Type B pancreatic cell (in vitro differentiated cells): ENCODE data around the gene SRPK2. TPM values are rescaled to one million over a fixed set of nuclear protein-coding genes. Genes with fewer than 3 reads are reported as not detected.
"Not testable (repeated sequence)": the region's sequence is repeated elsewhere in the genome, so short reads cannot be mapped to it uniquely, and the experiment has no call there.

Source experiments
- DNase-seq: peaks from one replicate; pipeline ENCODE4 v3.0.0; 2021; ENCODE audit warnings: mixed read lengths; ENCODE audit not compliant: unreplicated experiment; ENCODE audit errors: extremely low spot score
- H3K27ac Mint-ChIP-seq: 2 replicates; pipeline ENCODE4 v1.8.0; 2021; ENCODE audit warnings: mild to moderate bottlenecking, mixed read lengths
- H3K27me3 Mint-ChIP-seq: 2 replicates; pipeline ENCODE4 v1.8.0; 2021; ENCODE audit warnings: mixed read lengths
- H3K36me3 Mint-ChIP-seq: 2 replicates; pipeline ENCODE4 v1.8.0; 2021; ENCODE audit warnings: mixed read lengths
- H3K4me1 Mint-ChIP-seq: one replicate; pipeline ENCODE4 v1.8.0; 2021; ENCODE audit warnings: mixed read lengths; ENCODE audit not compliant: unreplicated experiment
- H3K4me3 Mint-ChIP-seq: 2 replicates; pipeline ENCODE4 v1.8.0; 2021; ENCODE audit warnings: mild to moderate bottlenecking, mixed read lengths
- H3K9me3 Mint-ChIP-seq: 2 replicates; pipeline ENCODE4 v1.8.0; 2021; ENCODE audit warnings: mixed read lengths
- CTCF ChIP-seq: fragments of 200-600 bp; sonication (generic); conservative IDR thresholded peaks from 2 replicates; pipeline ENCODE4 v1.5.0; 2021; ENCODE audit warnings: antibody characterized with exemption, mild to moderate bottlenecking
- total RNA-seq: library from RNA; stranded (reverse); gene quantifications from 2 replicates; pipeline ENCODE4 v1.2.1, GENCODE V29; 2021; ENCODE audit warnings: low replicate concordance

The SRPK2 gene
- total RNA-seq, 1 donor from 2014 or later, result 36.0 TPM

DNA sequence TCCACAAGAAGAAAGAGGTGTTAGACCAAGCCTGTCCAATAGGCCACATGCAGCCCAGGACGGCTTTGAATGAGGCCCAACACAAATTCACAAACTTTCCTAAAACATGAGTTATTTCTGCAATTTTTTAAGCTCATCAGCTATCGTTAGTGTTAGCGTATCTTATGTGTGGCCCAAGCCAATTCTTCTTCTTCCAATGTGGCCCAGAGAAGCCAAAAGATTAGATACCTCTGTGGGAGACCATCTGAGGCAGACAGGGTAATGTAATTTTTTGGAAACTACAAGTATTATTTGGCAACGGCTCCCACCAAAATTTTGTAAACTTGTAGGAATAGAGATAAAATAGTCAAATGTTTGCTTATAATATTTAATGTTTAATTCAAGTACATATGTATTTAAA is 153.8 kb downstream of the SRPK2 start:
- Mint-ChIP-seq H3K27me3 (no peaks in the 10 kb centered on the region), H3K9me3 (no peaks in the 10 kb centered on the region), H3K4me1 (no peaks in the 10 kb centered on the region), H3K36me3 (peaks cover 4% of the 10 kb centered on the region), H3K4me3 (no peak overlapping the region), H3K27ac (no peak overlapping the region)
- DNase-seq, result no peak
- TF ChIP-seq CTCF, result no peak

DNA sequence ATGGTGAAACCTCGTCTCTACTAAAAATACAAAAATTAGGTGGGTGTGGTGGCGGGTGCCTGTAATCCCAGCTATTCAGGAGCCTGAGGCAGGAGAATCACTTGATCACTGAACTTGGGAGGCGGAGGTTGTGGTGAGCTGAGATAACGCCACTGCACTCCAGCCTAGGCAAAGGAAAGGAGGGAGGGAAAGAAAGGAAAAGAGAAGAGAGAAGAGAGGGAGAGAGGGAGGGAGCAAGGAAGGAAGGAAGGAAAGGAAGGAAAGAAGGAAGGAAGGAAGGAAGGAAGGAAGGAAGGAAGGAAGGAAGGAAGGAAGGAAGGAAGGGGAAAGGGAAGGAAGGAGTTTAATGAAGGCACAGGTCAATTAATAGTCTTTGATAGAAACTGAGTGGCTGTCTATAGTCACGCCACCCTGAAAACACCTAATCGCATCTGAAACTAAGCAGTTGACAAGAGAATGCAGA is 155.9 kb downstream of the SRPK2 start:
- not testable (repeated sequence) for H3K4me1 Mint-ChIP-seq, H3K27ac Mint-ChIP-seq, DNase-seq, H3K4me3 Mint-ChIP-seq, H3K36me3 Mint-ChIP-seq, H3K27me3 Mint-ChIP-seq, H3K9me3 Mint-ChIP-seq

GRCh38 chr7:105230486-105230885 is 158.2 kb downstream of the SRPK2 start:
- no peak for TF ChIP-seq CTCF
- Mint-ChIP-seq H3K27ac (no peak overlapping the region), H3K36me3 (peaks cover 12% of the 10 kb centered on the region), H3K9me3 (peaks cover 5% of the 10 kb centered on the region), H3K27me3 (no peaks in the 10 kb centered on the region), H3K4me1 (peaks cover 5% of the 10 kb centered on the region), H3K4me3 (no peak overlapping the region)
- DNase-seq, result no peak

DNA sequence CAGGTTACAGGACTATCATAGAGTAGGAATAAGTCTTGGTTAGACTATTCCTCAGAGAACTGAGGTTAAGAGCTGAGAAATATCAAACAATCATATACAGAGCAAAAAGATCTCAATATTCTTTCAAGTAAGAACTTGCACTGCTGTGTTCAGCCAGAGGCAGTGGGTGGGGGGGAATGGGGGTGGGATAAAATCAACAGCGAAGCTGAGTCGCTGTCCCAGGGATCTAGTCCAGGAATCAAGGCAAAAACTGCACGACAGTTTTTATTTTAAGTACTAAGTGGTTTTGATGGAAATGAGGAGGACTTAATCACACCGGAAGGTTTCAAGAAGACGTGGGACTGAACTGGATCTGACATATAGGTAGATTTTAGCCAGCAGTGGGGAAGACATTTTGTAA is 159.1 kb downstream of the SRPK2 start:
- H3K9me3 Mint-ChIP-seq, result peaks cover 5% of the 10 kb centered on the region
- no peak for DNase-seq
- H3K4me1 Mint-ChIP-seq, result peaks cover 5% of the 10 kb centered on the region
- no peak for TF ChIP-seq CTCF
- H3K4me3 Mint-ChIP-seq, result no peak overlapping the region
- peaks cover 12% of the 10 kb centered on the region for H3K36me3 Mint-ChIP-seq
- no peak overlapping the region for H3K27ac Mint-ChIP-seq
- H3K27me3 Mint-ChIP-seq, result no peaks in the 10 kb centered on the region

GRCh38 chr7:105228555-105228954 is 160.2 kb downstream of the SRPK2 start:
- peaks cover 5% of the 10 kb centered on the region for H3K9me3 Mint-ChIP-seq
- peaks cover 6% of the 10 kb centered on the region for H3K4me1 Mint-ChIP-seq
- no peak for TF ChIP-seq CTCF
- no peak for DNase-seq
- no peaks in the 10 kb centered on the region for H3K27me3 Mint-ChIP-seq
- peaks cover 12% of the 10 kb centered on the region for H3K36me3 Mint-ChIP-seq
- H3K27ac Mint-ChIP-seq, result no peak overlapping the region
- H3K4me3 Mint-ChIP-seq, result no peak overlapping the region

- Mint-ChIP-seq H3K4me3 (no peak overlapping the region), H3K27me3 (no peaks in the 10 kb centered on the region), H3K4me1 (peaks cover 13% of the 10 kb centered on the region), H3K27ac (no peak overlapping the region), H3K9me3 (peaks cover 5% of the 10 kb centered on the region), H3K36me3 (peaks cover 12% of the 10 kb centered on the region)
- no peak for TF ChIP-seq CTCF
- no peak for DNase-seq
Observed at GRCh38 chr7:105227391-105227790, 161.3 kb downstream of the SRPK2 start.
